ENCODE measurements around the gene HSPG2. TPM values are rescaled to one million over a fixed set of nuclear protein-coding genes. Genes with fewer than 3 reads are reported as not detected.

HSPG2 gene
- total RNA-seq, 2 donors from 2014 or later = 148 to 152 TPM

DNA sequence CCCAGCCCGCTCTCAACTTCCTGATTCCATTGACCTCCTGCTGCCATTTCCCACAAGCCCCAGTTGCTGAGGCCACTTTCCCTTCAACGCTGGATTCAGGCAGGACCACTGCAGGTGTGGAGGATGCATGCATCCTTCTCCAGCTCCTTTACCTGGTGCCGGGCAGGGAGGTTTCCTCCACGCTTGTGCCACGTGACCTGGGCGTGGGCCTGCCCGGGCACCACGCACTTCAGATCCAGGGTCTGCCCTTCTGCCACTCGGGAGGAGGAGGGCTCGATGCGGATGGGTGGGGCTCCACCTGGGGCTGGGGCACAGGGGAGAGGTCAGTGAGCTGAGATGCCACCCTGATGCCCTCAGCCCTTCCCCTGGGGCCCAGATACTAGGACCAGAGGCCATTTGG, 93.1 kb downstream of the HSPG2 start:
- DNase-seq = no peak
- H3K27ac ChIP-seq = no peak overlapping the region
- H3K9me3 ChIP-seq = no peaks in the 10 kb centered on the region
- no peaks in the 10 kb centered on the region for H3K4me1 ChIP-seq
- intact Hi-C loops (cut with DNase I) = no loop called here
- H3K27me3 ChIP-seq = no peaks in the 10 kb centered on the region
- TF ChIP-seq, protein P1, sequence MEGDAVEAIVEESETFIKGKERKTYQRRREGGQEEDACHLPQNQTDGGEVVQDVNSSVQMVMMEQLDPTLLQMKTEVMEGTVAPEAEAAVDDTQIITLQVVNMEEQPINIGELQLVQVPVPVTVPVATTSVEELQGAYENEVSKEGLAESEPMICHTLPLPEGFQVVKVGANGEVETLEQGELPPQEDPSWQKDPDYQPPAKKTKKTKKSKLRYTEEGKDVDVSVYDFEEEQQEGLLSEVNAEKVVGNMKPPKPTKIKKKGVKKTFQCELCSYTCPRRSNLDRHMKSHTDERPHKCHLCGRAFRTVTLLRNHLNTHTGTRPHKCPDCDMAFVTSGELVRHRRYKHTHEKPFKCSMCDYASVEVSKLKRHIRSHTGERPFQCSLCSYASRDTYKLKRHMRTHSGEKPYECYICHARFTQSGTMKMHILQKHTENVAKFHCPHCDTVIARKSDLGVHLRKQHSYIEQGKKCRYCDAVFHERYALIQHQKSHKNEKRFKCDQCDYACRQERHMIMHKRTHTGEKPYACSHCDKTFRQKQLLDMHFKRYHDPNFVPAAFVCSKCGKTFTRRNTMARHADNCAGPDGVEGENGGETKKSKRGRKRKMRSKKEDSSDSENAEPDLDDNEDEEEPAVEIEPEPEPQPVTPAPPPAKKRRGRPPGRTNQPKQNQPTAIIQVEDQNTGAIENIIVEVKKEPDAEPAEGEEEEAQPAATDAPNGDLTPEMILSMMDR (IDR thresholded peaks at IDR 0.05) = no peak
- no peak overlapping the region for H3K4me3 ChIP-seq
- no peak overlapping the region for H3K9ac ChIP-seq (ENCODE audit: low read depth in 2 of 2, low read length in 2 of 2)
- H3K36me3 ChIP-seq = peaks cover 4% of the 10 kb centered on the region

DNA sequence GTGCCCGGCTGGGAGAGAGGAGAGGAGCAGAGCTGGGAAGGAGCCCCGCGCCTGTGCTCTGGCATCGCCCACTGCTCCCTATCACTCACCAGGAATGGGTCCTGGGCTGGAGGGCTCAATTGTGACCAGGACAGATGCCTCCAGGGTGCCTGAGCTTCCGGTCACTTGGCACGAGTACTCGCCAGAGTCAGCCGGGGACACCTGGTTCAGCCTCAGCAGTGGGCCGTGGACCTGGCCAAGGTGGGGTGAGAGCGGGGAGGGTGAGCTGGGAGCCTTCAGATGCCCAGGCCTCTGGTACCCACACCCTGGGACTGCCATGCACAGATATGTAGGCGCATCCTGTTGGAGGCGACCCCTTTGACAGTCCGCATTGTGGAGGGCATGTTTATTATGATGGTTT, 93.9 kb downstream of the HSPG2 start:
- intact Hi-C loops (cut with DNase I) = no loop called here
- H3K36me3 ChIP-seq = peaks cover 12% of the 10 kb centered on the region
- H3K4me3 ChIP-seq = no peak overlapping the region
- TF ChIP-seq, protein P1 (IDR thresholded peaks at IDR 0.05) = no peak
- H3K27me3 ChIP-seq = no peaks in the 10 kb centered on the region
- H3K9me3 ChIP-seq = no peaks in the 10 kb centered on the region
- H3K27ac ChIP-seq = no peak overlapping the region
- H3K4me1 ChIP-seq = no peaks in the 10 kb centered on the region
- no peak for DNase-seq
- H3K9ac ChIP-seq (ENCODE audit: low read depth in 2 of 2, low read length in 2 of 2) = peak overlapping the region in 1 of 2 donors; percentile 37

DNA sequence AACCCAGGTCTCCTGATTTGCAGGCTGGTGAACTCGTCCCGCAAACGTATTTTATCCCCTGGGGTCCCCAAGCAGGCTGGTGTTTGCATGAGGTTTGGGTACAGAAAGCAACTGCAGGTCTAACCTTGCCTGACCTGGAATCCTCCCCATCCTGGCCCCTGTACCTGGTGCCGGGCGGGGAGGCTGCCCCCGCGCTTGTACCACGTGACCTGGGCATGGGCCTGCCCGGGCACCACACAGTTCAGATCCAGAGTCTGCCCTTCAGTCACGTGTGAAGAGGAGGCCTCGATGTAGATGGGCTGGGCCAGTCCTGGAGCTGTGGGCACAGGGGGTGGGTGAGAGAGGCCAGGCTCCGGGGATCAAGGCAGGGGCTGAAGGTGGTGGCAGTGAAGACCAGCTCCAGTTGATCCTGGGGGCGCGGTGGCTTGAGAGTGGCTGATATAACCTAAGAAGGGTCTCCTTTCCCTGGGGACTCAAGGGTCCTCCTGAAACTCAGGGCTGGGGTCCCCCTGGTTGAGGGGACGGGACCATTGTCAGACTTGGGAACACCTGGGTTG, 94.4 kb downstream of the HSPG2 start:
- no peak overlapping the region for H3K4me3 ChIP-seq
- TF ChIP-seq, protein P1 (IDR thresholded peaks at IDR 0.05) = no peak
- H3K36me3 ChIP-seq = peaks cover 12% of the 10 kb centered on the region
- intact Hi-C loops (cut with DNase I) = no loop called here
- peak overlapping the region in 1 of 2 donors; percentile 37 for H3K9ac ChIP-seq (ENCODE audit: low read depth in 2 of 2, low read length in 2 of 2)
- no peak overlapping the region for H3K27ac ChIP-seq
- no peak for DNase-seq
- H3K9me3 ChIP-seq = no peaks in the 10 kb centered on the region
- H3K27me3 ChIP-seq = no peaks in the 10 kb centered on the region
- H3K4me1 ChIP-seq = no peaks in the 10 kb centered on the region

DNA sequence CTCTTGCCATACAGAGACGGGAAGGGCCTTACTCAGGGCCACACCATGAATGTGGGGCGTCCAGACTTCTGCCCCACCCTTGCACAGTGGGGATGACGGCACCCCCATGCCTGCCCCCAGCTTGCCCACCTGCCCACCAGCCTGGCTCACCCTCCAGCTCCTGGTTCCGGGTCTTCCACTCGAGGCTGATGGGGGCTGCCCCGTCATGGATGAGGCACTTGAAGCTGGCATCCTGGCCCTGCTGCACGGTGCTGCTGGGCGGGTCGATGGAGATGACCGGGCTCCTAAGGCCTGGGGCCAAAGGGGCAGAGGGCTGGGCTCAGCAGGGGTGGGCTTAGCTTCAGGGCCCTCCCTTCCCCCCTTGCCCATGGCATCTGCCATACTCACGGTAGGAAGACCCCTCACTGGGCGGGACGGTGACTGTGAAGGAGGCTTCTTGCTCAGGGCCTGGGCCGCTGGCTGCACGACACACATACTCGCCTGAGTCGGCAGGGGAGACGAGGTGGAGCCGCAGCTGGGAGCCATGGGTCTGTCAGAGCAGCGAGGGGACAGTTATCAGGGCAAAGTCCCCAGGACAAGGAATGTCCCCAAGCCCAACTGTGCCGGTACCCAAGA, 95.2 kb downstream of the HSPG2 start:
- no peak overlapping the region for H3K4me3 ChIP-seq
- no peaks in the 10 kb centered on the region for H3K27me3 ChIP-seq
- intact Hi-C loops (cut with DNase I) = no loop called here
- no peaks in the 10 kb centered on the region for H3K4me1 ChIP-seq
- H3K36me3 ChIP-seq = peaks cover 12% of the 10 kb centered on the region
- no peak overlapping the region for H3K9ac ChIP-seq (ENCODE audit: low read depth in 2 of 2, low read length in 2 of 2)
- H3K27ac ChIP-seq = no peak overlapping the region
- H3K9me3 ChIP-seq = no peaks in the 10 kb centered on the region
- no peak for DNase-seq
- TF ChIP-seq, protein P1 (IDR thresholded peaks at IDR 0.05) = no peak

DNA sequence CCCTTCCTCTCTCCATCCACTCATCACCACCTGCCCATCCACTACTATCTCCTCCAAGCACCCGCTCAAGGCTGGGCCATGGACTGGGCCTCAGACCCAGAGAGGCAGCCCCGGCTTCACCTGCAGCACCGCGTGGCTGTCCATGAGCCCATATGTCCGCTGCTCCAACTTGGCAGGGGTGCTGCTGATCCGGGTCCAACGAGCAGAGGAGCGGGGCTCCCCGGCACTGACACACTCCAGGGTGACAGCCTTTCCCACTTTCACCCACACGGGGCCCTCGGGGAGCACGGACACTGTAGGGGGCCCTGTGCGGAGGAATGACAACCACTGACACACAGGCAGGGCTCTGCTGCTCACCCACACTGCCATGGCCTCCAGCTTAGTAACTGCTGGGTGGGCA, 96.1 kb downstream of the HSPG2 start:
- Histone ChIP-seq H3K27ac (no peak overlapping the region), H3K36me3 (peaks cover 12% of the 10 kb centered on the region), H3K4me1 (no peaks in the 10 kb centered on the region), H3K9me3 (no peaks in the 10 kb centered on the region), H3K4me3 (no peak overlapping the region), H3K9ac (ENCODE audit: low read depth in 2 of 2, low read length in 2 of 2) (no peak overlapping the region), H3K27me3 (no peaks in the 10 kb centered on the region)
- TF ChIP-seq, protein P1 (IDR thresholded peaks at IDR 0.05) = no peak
- DNase-seq = no peak
- intact Hi-C loops (cut with DNase I) = no loop called here

All from colonic mucosa (tissue), 4 donors.